ENCODE data around the gene CALD1.
A peak's percentile ranks its signal among the peaks of the same experiment; 100 is the strongest.
"Not testable (repeated sequence)": the region's sequence is repeated elsewhere in the genome, so short reads cannot be mapped to it uniquely, and the experiment has no call there.

CALD1 gene

DNA sequence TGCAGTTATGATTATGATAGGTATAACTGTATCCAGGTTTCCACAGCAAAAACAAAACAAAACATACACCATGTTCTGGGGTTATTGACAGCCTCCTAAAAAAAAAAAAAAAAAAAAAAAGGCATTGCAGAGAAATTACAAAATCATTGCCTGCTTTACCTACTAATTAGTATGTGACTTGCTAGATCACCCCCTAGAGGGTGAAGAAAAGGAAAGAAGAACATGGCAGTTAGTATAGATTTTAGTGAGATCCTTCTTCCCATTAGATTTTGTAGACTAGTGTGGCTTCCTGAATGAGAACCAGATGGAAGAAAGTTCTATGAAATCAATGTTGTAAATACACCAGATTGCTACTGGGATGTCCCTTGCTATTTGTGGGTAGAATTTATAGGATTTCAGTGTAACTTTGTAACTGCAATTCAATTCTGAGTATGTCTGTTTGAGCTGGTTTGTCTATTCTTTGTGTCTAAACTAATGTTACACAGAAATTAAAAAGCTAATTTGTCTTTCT, 182.9 kb downstream of the CALD1 start:
- no peak for DNase-seq

DNA sequence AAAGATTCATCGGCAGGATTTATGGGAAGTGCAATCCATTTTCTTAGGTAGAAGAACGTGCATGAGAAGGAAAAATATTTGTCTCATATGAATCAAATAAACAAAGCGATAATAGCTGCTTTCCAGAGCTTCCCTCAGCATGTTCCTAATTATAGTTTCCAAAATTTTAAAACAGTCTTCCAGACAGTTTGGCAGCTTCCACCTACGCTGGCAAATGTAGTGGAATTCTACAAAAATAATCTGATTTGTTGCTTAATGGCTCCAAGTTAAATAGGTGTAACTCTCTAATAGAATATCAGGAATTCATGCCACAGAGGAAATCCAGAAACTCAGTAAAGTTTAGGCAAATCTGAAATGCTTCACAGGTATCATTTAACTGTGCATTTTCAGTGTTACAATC, 183.6 kb downstream of the CALD1 start:
- DNase-seq: peak; percentile 33

DNA sequence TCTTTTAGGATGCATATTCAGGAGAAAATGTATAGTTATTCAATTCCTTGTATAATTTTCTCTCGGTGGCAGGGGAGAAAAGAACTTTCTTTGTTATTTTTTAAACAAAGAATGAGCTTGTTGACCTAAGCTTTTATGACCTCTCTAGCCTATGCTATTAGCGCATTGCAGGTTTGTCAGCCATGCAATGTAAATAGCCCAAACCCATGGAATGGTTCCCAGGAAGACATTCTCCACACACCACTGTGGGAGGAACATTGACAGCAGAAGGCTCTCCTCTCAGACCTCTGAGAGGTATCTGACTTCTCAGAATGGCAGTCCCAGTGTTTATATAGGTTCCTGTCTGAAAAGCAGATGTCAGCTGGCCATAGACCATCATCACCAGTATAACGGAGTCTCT, 187.3 kb downstream of the CALD1 start:
- DNase-seq: no peak

- DNase-seq: no peak
Observed at GRCh38 chr7:134968110-134968509, 188.7 kb downstream of the CALD1 start.

DNA sequence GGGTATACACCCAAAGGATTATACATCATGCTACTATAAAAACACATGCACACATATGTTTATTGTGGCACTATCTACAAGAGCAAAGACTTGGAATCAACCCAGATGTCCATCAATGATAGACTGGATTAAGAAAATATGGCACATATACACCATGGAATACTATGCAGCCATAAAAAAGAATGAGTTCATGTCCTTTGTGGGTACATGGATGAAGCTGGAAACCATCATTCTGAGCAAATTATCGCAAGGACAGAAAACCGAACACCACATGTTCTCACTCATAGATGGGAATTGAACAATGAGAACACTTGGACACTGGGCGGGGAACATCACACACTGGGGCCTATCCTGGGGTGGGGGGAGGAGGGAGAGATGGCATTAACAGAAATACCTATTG, 202.2 kb downstream of the CALD1 start:
- DNase-seq: not testable (repeated sequence)

DNA sequence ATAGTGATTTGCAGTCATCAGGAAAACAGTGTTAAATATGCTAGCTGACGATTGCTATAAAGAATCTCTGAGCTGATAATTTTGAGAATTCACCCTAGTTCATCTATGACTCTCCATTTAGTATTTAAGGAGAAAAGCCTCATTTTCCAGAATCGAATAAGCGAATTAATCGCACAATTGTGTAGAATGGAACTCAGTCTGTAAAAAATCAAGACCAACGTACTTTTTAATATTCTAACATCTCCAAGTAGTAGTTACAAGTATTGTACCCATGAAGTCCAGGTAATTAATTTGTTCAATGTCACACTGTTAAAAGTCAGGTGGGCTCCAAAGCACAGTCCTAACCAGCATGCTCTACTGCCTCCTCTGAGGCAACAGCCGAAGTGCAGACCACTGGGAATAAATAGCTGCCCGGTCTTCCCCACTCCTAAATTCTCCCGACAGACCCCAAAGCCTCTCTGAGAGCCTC, 206.5 kb downstream of the CALD1 start:
- no peak for DNase-seq

DNA sequence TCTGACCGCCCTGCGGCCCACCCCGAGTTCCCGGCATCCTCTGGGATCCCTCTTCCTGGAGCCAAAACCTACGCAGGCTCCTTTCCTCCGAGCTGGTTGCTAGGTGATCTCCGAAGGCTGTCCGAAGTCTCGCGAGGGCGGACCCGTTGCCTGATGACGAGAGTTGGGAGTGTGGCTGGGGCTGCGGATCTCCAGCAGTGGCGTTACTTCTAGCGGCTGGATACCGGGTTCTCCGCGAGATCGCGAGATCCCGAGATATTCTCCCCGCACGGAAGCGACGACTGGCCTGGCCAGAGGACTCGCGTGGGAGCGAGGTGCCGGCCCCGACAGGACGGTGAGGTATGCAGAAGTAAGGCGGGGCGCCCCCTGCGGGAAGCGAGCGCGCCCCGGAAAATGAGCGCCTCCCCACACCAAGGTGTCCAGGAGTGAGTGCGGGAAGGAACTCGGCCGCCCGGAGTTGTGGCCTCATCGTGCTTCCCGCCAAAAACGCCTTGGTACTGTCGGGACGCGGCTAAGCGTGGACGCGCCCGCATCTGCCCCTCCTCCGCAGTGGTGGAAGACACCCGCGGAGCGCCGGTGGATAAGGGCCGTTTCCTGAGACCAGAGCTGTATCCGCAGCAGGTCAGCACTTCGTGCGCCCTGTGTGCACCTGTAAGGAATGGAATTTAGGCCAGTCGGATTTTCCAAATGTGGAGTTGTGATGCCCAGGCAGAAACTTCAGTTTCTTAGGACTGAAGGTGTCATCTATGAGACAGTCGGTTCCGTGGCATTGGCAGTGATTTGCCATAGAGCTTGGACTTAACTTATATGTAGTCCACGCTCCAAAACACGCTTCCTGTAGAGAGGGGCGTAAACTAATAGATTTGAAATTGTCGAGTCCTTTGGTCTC, 207.2 kb downstream of the CALD1 start, which contains the start of gene AGBL3:
Gene AGBL3 (plus strand): TSS at position 146 of the 889 bp plus-strand sequence. CDS start 1,426 bp downstream, outside the sequence.
- DNase-seq: peak; percentile 99

DNA sequence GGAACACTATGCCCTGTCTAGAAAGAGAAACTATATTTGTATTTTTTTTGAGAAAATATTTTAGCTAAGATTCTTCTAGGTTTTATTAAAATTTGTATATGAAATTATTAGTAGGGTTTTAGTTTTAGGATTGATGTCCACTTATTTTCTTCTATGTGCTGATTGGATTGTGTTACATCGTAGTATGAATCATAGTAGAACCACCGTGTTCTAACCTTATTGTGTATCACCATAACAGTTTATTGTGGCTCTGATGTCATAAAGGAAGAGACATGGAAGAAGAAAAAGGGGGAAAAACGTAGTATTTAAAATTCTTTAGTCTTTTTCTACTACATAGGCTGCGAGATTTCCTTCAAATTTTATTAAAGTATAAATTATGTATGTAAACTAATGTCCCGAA, 208.7 kb downstream of the CALD1 start:
- DNase-seq: no peak

DNA sequence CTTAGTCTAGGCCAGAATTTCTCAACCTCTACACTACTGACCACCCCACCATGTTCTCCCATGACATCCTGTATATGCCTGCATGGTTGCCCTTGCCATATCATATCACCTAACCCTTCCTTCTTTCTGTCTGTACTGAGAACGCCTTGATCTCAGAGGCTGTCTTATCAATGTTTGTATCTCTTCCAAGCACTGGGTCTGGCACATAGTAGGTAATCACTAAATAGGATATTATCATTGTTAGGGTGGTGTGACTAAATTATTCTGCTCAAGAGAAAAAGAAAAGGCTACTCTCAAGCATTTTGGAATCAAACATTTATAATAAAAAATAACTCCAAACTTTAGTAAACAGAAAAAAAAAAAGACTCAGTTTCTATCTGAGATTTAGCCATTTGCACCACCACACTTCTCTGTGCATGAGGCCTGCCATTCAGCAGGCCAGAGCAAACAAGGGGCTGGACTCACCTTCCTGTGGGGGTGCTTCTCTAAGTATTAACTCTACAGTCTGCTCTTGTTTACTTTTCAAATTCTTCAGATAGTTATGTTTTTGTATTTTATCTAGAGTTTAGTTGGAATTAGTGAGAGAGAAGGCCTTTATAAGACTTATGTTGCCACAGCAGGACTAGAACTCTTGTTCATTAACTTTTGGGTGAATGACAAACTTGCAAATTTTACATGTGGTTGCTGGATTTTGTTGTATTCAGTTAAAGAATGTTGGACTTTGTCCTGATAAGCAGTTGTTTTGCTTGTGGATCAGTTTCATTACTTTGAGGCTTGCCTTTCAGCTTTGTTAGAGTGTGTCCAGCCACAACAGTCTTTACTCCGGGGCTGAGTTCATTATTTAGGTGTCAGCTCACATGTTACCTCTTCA, 212.3 kb downstream of the CALD1 start:
- DNase-seq: no peak

GRCh38 chr7:134992626-134993179, 213.3 kb downstream of the CALD1 start:
- no peak for DNase-seq

DNA sequence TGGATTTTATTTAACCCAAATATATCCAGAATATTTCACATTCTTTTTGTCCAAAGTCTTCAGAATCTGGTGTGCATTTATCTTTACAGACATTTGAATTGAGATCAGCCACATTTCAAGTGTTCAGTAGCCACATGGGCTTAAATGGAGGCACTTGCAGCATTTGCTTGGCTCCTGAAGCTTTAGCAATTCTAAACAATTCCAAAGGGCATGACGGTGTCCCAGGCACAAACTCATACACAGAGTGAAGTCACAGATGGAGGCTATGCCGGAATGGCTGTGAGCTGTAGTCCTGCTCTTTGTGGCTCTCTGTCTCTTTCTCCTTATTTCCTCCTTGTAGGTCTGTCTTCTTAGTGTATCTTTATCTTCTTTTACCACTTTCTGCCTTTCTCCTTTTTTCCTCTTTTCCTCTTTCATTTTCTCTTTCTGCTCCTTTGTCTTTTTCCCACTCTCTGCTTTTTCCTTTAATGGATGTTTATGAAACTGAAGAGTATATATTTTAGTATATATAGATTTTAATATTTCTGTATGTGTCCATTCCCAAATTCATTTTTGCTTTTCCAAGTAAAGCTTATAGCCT, 214.5 kb downstream of the CALD1 start:
- DNase-seq: no peak

DNA sequence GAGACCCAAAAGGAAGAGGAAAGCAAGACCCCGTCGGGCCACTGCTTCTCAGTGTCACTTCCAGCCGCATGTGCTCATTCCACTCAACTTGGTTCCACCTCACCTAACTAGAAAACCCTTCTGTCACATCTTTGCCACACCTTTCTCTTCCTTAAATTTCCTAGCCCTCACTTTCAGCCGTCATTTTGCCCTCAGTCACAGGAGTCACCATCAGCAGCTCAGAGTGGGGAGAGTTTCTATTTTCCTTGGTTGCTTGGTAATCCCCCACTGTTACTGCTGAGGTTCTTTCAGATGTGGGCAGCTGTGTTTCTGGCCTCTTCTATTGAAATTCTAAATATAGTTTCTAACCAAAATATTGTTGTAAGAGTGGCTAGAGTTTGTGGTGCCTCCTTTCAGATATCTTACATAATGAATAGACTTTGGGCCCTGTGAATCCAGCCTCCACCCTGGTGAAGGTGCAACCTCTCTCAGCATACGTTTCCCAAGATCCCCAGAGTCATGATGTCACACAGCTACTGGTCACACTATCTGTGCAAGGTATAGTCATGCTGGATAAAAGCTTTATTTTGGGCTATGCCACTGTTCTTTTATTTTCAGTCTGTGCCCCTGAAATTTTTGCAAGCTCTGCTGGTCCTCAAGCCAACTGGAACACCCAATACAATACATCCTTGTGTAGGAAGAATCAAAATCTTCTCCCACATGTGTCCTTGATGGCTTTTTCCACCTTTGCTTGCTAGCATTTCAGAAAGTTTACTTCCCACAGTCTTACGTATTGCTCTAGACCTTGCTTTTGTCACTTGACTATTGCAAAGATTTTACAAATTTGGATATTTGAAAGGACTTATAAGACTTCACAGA, 216.0 kb downstream of the CALD1 start:
- DNase-seq: no peak

GRCh38 chr7:134996097-134996550, 216.7 kb downstream of the CALD1 start:
- DNase-seq: no peak

DNA sequence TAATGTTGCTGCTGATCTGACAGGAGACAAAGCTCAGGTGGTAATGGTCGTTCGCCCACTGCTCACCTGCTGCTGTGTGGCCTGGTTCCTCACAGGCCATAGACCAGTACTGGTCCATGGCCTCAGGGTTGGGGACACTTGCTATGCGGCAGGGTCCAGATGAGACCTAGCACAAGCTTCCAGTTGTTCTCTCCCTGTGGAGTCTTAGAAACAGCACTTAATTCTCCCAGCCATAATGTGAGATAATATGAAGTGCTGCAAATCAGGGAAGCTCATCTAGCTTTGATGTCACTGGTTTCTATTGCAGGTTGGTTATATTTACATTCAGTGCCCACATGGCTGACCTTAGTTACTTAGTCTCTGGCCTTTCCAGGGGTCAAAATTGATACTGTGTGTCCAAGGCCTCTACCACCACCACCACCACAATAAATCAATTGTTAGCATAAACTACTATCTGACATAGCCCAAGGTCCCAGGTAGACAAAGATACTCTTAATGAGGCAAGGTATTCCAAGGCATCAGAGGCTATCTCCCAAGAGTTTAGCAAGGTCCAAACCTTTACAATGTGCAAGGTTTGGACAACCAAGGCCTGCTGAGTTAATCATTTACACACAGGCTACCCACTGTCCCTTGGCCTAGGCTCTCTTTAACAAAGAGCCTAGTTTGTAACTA, 217.9 kb downstream of the CALD1 start:
- no peak for DNase-seq

GRCh38 chr7:134999136-134999535, 219.7 kb downstream of the CALD1 start:
- DNase-seq: no peak

- DNase-seq: no peak
Observed at GRCh38 chr7:135001390-135002165, 222.1 kb downstream of the CALD1 start.

DNA sequence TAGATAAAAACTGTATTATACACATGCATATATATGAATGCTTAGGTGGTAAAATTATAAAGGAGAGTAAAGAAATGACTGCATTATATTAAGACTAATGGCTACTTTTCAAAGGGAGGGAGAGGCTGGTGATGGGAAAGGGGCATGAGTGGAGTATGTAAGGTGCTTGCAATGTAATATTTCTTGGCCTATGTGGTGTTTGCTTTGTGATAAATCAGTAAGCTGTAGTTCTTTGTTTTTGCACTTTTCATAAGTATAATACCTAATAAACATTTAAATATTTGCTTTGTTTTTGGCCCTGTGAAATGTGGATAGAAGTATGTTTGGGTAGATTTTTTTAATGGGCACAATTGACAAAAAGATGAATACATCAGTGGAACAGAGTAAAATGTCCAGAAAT, 232.8 kb downstream of the CALD1 start:
- DNase-seq: no peak
